OCI-LY1 (cell line): ENCODE data around the gene PRXL2A.

Experiments used
- H2AFZ ChIP-seq: fragments of 200-600 bp; sonication (generic), shearing (Covaris generic); 2 replicates; pipeline ENCODE4 v1.6.0; 2014; ENCODE audit warnings: antibody characterized with exemption, mild to moderate bottlenecking, low read length
- H3F3A ChIP-seq: fragments of 200-600 bp; sonication (generic), shearing (Covaris generic); 2 replicates; pipeline ENCODE4 v1.6.0; 2014; ENCODE audit warnings: mild to moderate bottlenecking, antibody characterized with exemption, low read length, moderate library complexity; ENCODE audit not compliant: insufficient read depth
- H3K27ac ChIP-seq: fragments of 200-600 bp; sonication (generic); 2 replicates; pipeline ENCODE4 v1.5.1; 2014; ENCODE audit warnings: low read length, mixed run types, mild to moderate bottlenecking, low read depth; ENCODE audit not compliant: poor library complexity, severe bottlenecking
- H3K27me3 ChIP-seq: fragments of 200-600 bp; sonication (generic); 2 replicates; pipeline ENCODE4 v1.6.0; 2014; ENCODE audit warnings: antibody characterized with exemption, mild to moderate bottlenecking, low read length, moderate library complexity; ENCODE audit not compliant: insufficient read depth
- H3K36me3 ChIP-seq: fragments of 200-600 bp; sonication (generic); 2 replicates; pipeline ENCODE4 v1.6.1; 2014; ENCODE audit warnings: mild to moderate bottlenecking, antibody characterized with exemption, low read length, moderate library complexity, mixed read lengths; ENCODE audit not compliant: insufficient read depth
- H3K4me1 ChIP-seq: fragments of 200-600 bp; sonication (generic); 2 replicates; pipeline ENCODE4 v1.5.1; 2014; ENCODE audit warnings: mild to moderate bottlenecking, low read length, moderate library complexity; ENCODE audit not compliant: insufficient read depth, severe bottlenecking
- H3K4me2 ChIP-seq: fragments of 200-600 bp; sonication (generic), shearing (Covaris generic); 2 replicates; pipeline ENCODE4 v1.6.1; 2014; ENCODE audit warnings: low read length
- H3K4me3 ChIP-seq: fragments of 200-600 bp; sonication (generic); 2 replicates; pipeline ENCODE4 v1.5.1; 2014; ENCODE audit warnings: low read length, low read depth, mild to moderate bottlenecking, mixed read lengths; ENCODE audit not compliant: poor library complexity, severe bottlenecking
- H3K79me2 ChIP-seq: fragments of 200-600 bp; shearing (Covaris generic); 2 replicates; pipeline ENCODE4 v1.6.1; 2016; ENCODE audit warnings: mixed run types, low read length, mixed read lengths; ENCODE audit not compliant: insufficient read depth
- H3K9ac ChIP-seq: fragments of 200-600 bp; sonication (generic), shearing (Covaris generic); 2 replicates; pipeline ENCODE4 v1.6.1; 2014; ENCODE audit warnings: mild to moderate bottlenecking, low read length, mixed read lengths
- H3K9me2 ChIP-seq: fragments of 200-600 bp; sonication (generic), shearing (Covaris generic); 2 replicates; pipeline ENCODE4 v1.6.1; 2014; ENCODE audit warnings: low read depth, mild to moderate bottlenecking, low read length, mixed read lengths
- H3K9me3 ChIP-seq: fragments of 200-600 bp; shearing (Covaris generic); 2 replicates; pipeline ENCODE4 v1.6.1; 2014; ENCODE audit warnings: low read length, mixed read lengths
- H4K20me1 ChIP-seq: fragments of 200-600 bp; sonication (generic), shearing (Covaris generic); 2 replicates; pipeline ENCODE4 v1.6.0; 2016; ENCODE audit warnings: mild to moderate bottlenecking, low read length; ENCODE audit not compliant: insufficient read depth
- CTCF ChIP-seq: fragments of 200-600 bp; sonication (generic), shearing (Covaris generic); IDR thresholded peaks from 2 replicates; pipeline ENCODE4 v1.5.1; 2017; ENCODE audit warnings: mild to moderate bottlenecking, antibody characterized with exemption, low read length, moderate library complexity, mixed read lengths
- EZH2 ChIP-seq: fragments of 200-600 bp; sonication (generic), shearing (Covaris generic); IDR thresholded peaks from 2 replicates; pipeline ENCODE4 v1.8.0; 2017; ENCODE audit warnings: borderline replicate concordance, mixed run types, mild to moderate bottlenecking, antibody characterized with exemption, low read length, moderate library complexity, mixed read lengths

PRXL2A gene

GRCh38 chr10:80413271-80413996 is 5.1 kb downstream of the PRXL2A start:
- H3K9me3 ChIP-seq = no peaks in the 10 kb centered on the region
- no peaks in the 10 kb centered on the region; the same call in 1 of the 2 replicates for H3K36me3 ChIP-seq
- no peak overlapping the region for H3K9ac ChIP-seq
- no peak overlapping the region for H3K27ac ChIP-seq
- no peak overlapping the region for H3K4me3 ChIP-seq
- no peak overlapping the region for H3K4me2 ChIP-seq
- no peak overlapping the region for H2AFZ ChIP-seq
- H4K20me1 ChIP-seq = no peaks in the 10 kb centered on the region
- peaks cover 13% of the 10 kb centered on the region for H3K4me1 ChIP-seq
- H3K79me2 ChIP-seq = no peaks in the 10 kb centered on the region
- no peaks in the 10 kb centered on the region for H3K9me2 ChIP-seq
- TF ChIP-seq EZH2 (no peak), CTCF (no peak)
- no peaks in the 10 kb centered on the region for H3F3A ChIP-seq
- H3K27me3 ChIP-seq = no peaks in the 10 kb centered on the region

GRCh38 chr10:80414142-80414895 is 6.0 kb downstream of the PRXL2A start:
- no peaks in the 10 kb centered on the region; the same call in 1 of the 2 replicates for H3K36me3 ChIP-seq
- peaks cover 6% of the 10 kb centered on the region for H3K4me1 ChIP-seq
- H3K4me3 ChIP-seq = no peak overlapping the region
- H3K79me2 ChIP-seq = no peaks in the 10 kb centered on the region
- H3K9me3 ChIP-seq = no peaks in the 10 kb centered on the region
- H2AFZ ChIP-seq = no peak overlapping the region
- TF ChIP-seq EZH2 (no peak), CTCF (no peak)
- no peaks in the 10 kb centered on the region for H3K27me3 ChIP-seq
- H3K9me2 ChIP-seq = no peaks in the 10 kb centered on the region
- no peaks in the 10 kb centered on the region for H3F3A ChIP-seq
- no peak overlapping the region for H3K9ac ChIP-seq
- H3K4me2 ChIP-seq = no peak overlapping the region
- H3K27ac ChIP-seq = no peak overlapping the region
- no peaks in the 10 kb centered on the region for H4K20me1 ChIP-seq

GRCh38 chr10:80415734-80416478 is 7.6 kb downstream of the PRXL2A start:
- Histone ChIP-seq H3K79me2 (no peaks in the 10 kb centered on the region), H3K36me3 (peaks cover under 1% of the 10 kb centered on the region; the same call in 1 of the 2 replicates), H3K4me1 (no peaks in the 10 kb centered on the region), H4K20me1 (no peaks in the 10 kb centered on the region), H3K9me3 (no peaks in the 10 kb centered on the region), H3F3A (no peaks in the 10 kb centered on the region), H3K27me3 (no peaks in the 10 kb centered on the region), H3K27ac (no peak overlapping the region), H3K4me2 (no peak overlapping the region), H3K9me2 (no peaks in the 10 kb centered on the region), H3K9ac (no peak overlapping the region), H2AFZ (no peak overlapping the region), H3K4me3 (no peak overlapping the region)
- TF ChIP-seq EZH2 (no peak), CTCF (no peak)
